22Rv1 (cell line): Measurements from ENCODE around the gene GLOD4.
"Not testable (repeated sequence)": the region's sequence is repeated elsewhere in the genome, so short reads cannot be mapped to it uniquely, and the experiment has no call there.

Source experiments
- ZFX ChIP-seq: fragments of 450-650 bp; IDR thresholded peaks from 2 replicates; pipeline ENCODE4 v1.6.1; 2017; ENCODE audit warnings: antibody characterized with exemption, borderline replicate concordance
- TF ChIP-seq, protein P1 (sequence below): fragments of 450-650 bp; IDR thresholded peaks from 2 replicates; pipeline ENCODE4 v1.5.1; 2017; ENCODE audit warnings: mild to moderate bottlenecking

DNA sequence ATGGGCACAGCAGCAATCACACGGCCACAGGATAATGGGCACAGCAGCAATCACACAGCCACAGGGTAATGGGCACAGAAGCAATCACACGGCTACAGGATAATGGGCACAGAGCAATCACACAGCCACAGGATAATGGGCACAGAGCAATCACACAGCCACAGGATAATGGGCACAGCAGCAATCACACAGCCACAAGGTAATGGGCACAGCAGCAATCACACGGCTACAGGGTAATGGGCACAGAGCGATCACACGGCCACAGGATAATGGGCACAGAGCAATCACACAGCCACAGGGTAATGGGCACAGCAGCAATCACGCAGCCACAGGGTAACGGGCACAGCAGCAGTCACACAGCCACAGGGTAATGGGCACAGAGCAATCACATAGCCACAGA lies 32.7 kb downstream of the GLOD4 start:
- TF ChIP-seq, protein P1, sequence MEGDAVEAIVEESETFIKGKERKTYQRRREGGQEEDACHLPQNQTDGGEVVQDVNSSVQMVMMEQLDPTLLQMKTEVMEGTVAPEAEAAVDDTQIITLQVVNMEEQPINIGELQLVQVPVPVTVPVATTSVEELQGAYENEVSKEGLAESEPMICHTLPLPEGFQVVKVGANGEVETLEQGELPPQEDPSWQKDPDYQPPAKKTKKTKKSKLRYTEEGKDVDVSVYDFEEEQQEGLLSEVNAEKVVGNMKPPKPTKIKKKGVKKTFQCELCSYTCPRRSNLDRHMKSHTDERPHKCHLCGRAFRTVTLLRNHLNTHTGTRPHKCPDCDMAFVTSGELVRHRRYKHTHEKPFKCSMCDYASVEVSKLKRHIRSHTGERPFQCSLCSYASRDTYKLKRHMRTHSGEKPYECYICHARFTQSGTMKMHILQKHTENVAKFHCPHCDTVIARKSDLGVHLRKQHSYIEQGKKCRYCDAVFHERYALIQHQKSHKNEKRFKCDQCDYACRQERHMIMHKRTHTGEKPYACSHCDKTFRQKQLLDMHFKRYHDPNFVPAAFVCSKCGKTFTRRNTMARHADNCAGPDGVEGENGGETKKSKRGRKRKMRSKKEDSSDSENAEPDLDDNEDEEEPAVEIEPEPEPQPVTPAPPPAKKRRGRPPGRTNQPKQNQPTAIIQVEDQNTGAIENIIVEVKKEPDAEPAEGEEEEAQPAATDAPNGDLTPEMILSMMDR, result not testable (repeated sequence)
- TF ChIP-seq ZFX, result not testable (repeated sequence)
